WTC11 (cell line): Measurements from ENCODE around the gene TRNT1.

Experiments
- ESRRA ChIP-seq: sonication (generic); formaldehyde crosslinking; IDR thresholded peaks from 2 replicates; pipeline ENCODE4 v1.8.1; 2022; ENCODE audit warnings: mild to moderate bottlenecking, missing genetic modification reagents, borderline replicate concordance
- FOXJ3 ChIP-seq: sonication (generic); formaldehyde crosslinking; IDR thresholded peaks from 2 replicates; pipeline ENCODE4 v1.9.0; 2021; ENCODE audit warnings: missing genetic modification reagents, mild to moderate bottlenecking, borderline replicate concordance
- KAT7 ChIP-seq: sonication (generic); formaldehyde crosslinking; IDR thresholded peaks from 2 replicates; pipeline ENCODE4 v1.8.1; 2023; ENCODE audit warnings: missing genetic modification reagents, mild to moderate bottlenecking, borderline replicate concordance
- NFYB ChIP-seq: sonication (generic); formaldehyde crosslinking; conservative IDR thresholded peaks from 2 replicates; pipeline ENCODE4 v1.8.0; 2022; ENCODE audit warnings: low read depth, missing genetic modification reagents
- TF ChIP-seq, protein P1 (sequence below): sonication (generic); formaldehyde crosslinking; IDR thresholded peaks from 2 replicates; pipeline ENCODE4 v1.8.0; 2022; ENCODE audit warnings: mild to moderate bottlenecking, missing genetic modification reagents
- TF ChIP-seq, protein P2 (sequence below): fragments of 200-600 bp; IDR thresholded peaks from 2 replicates; pipeline ENCODE4 v1.8.0; 2022; ENCODE audit warnings: antibody characterized with exemption
- TF ChIP-seq, protein P3 (sequence below): fragments of 250-450 bp; sonication (Bioruptor Pico); IDR thresholded peaks from 2 replicates; pipeline ENCODE4 v2.1.2; 2022; ENCODE audit warnings: mild to moderate bottlenecking, moderate library complexity
- TF ChIP-seq, protein P4 (sequence below): sonication (generic); formaldehyde crosslinking; IDR thresholded peaks from 2 replicates; pipeline ENCODE4 v1.8.0; 2022; ENCODE audit warnings: missing genetic modification reagents
- TF ChIP-seq, protein P5 (sequence below): sonication (generic); formaldehyde crosslinking; IDR thresholded peaks from 2 replicates; pipeline ENCODE4 v1.8.1; 2023; ENCODE audit warnings: mild to moderate bottlenecking, missing genetic modification reagents
- TF ChIP-seq, protein P6 (sequence below): sonication (generic); formaldehyde crosslinking; IDR thresholded peaks from 2 replicates; pipeline ENCODE4 v1.8.1; 2022; ENCODE audit warnings: mild to moderate bottlenecking, missing genetic modification reagents, moderate library complexity, borderline replicate concordance

DNA sequence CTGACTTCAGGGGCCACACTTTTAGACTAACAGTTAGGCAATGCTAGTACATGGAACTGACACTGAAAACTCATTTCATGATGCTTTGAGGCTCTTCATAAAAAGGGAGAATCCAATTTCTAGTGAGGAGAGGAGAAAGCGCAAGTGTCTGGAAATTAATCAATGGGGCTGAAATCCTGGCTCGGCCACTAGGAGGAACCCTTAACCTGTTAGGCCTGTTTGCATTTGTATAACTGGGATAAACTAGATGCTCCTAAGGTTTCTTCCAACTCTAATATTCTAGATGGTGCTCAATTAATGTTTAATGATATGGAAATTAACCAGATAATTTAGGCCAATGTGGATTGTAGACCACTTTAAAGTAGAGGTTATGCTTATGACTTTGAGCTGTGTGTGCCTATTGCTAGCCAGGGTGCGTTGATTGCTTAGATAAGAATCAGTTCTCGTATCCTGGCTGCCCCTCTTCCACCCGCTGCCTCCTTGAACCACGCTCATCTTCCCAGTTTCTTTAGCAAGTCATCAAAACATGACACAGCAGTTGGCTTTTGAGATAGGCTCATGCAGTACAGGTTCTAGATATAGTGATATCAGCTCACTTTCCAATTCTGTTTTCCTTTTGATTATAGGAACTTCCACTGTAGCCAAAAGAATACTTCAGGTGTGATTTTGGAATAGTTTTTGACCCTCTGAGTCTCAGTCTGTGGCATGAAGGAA, 69.6 kb downstream of the TRNT1 start:
- TF ChIP-seq, protein P1, sequence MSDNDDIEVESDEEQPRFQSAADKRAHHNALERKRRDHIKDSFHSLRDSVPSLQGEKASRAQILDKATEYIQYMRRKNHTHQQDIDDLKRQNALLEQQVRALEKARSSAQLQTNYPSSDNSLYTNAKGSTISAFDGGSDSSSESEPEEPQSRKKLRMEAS (CRISPR knock-in tag), result no peak
- TF ChIP-seq, protein P2, sequence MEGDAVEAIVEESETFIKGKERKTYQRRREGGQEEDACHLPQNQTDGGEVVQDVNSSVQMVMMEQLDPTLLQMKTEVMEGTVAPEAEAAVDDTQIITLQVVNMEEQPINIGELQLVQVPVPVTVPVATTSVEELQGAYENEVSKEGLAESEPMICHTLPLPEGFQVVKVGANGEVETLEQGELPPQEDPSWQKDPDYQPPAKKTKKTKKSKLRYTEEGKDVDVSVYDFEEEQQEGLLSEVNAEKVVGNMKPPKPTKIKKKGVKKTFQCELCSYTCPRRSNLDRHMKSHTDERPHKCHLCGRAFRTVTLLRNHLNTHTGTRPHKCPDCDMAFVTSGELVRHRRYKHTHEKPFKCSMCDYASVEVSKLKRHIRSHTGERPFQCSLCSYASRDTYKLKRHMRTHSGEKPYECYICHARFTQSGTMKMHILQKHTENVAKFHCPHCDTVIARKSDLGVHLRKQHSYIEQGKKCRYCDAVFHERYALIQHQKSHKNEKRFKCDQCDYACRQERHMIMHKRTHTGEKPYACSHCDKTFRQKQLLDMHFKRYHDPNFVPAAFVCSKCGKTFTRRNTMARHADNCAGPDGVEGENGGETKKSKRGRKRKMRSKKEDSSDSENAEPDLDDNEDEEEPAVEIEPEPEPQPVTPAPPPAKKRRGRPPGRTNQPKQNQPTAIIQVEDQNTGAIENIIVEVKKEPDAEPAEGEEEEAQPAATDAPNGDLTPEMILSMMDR, result peak; percentile 42
- TF ChIP-seq KAT7 (CRISPR knock-in tag) (no peak), NFYB (CRISPR knock-in tag) (no peak), ESRRA (CRISPR knock-in tag) (no peak), FOXJ3 (no peak)
- TF ChIP-seq, protein P3, sequence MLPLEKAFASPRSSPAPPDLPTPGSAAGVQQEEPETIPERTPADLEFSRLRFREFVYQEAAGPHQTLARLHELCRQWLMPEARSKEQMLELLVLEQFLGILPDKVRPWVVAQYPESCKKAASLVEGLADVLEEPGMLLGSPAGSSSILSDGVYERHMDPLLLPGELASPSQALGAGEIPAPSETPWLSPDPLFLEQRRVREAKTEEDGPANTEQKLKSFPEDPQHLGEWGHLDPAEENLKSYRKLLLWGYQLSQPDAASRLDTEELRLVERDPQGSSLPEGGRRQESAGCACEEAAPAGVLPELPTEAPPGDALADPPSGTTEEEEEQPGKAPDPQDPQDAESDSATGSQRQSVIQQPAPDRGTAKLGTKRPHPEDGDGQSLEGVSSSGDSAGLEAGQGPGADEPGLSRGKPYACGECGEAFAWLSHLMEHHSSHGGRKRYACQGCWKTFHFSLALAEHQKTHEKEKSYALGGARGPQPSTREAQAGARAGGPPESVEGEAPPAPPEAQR, result no peak
- TF ChIP-seq, protein P4, sequence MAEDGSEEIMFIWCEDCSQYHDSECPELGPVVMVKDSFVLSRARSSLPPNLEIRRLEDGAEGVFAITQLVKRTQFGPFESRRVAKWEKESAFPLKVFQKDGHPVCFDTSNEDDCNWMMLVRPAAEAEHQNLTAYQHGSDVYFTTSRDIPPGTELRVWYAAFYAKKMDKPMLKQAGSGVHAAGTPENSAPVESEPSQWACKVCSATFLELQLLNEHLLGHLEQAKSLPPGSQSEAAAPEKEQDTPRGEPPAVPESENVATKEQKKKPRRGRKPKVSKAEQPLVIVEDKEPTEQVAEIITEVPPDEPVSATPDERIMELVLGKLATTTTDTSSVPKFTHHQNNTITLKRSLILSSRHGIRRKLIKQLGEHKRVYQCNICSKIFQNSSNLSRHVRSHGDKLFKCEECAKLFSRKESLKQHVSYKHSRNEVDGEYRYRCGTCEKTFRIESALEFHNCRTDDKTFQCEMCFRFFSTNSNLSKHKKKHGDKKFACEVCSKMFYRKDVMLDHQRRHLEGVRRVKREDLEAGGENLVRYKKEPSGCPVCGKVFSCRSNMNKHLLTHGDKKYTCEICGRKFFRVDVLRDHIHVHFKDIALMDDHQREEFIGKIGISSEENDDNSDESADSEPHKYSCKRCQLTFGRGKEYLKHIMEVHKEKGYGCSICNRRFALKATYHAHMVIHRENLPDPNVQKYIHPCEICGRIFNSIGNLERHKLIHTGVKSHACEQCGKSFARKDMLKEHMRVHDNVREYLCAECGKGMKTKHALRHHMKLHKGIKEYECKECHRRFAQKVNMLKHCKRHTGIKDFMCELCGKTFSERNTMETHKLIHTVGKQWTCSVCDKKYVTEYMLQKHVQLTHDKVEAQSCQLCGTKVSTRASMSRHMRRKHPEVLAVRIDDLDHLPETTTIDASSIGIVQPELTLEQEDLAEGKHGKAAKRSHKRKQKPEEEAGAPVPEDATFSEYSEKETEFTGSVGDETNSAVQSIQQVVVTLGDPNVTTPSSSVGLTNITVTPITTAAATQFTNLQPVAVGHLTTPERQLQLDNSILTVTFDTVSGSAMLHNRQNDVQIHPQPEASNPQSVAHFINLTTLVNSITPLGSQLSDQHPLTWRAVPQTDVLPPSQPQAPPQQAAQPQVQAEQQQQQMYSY (CRISPR knock-in tag), result no peak
- TF ChIP-seq, protein P5, sequence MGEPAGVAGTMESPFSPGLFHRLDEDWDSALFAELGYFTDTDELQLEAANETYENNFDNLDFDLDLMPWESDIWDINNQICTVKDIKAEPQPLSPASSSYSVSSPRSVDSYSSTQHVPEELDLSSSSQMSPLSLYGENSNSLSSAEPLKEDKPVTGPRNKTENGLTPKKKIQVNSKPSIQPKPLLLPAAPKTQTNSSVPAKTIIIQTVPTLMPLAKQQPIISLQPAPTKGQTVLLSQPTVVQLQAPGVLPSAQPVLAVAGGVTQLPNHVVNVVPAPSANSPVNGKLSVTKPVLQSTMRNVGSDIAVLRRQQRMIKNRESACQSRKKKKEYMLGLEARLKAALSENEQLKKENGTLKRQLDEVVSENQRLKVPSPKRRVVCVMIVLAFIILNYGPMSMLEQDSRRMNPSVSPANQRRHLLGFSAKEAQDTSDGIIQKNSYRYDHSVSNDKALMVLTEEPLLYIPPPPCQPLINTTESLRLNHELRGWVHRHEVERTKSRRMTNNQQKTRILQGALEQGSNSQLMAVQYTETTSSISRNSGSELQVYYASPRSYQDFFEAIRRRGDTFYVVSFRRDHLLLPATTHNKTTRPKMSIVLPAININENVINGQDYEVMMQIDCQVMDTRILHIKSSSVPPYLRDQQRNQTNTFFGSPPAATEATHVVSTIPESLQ (CRISPR knock-in tag), result no peak
- TF ChIP-seq, protein P6, sequence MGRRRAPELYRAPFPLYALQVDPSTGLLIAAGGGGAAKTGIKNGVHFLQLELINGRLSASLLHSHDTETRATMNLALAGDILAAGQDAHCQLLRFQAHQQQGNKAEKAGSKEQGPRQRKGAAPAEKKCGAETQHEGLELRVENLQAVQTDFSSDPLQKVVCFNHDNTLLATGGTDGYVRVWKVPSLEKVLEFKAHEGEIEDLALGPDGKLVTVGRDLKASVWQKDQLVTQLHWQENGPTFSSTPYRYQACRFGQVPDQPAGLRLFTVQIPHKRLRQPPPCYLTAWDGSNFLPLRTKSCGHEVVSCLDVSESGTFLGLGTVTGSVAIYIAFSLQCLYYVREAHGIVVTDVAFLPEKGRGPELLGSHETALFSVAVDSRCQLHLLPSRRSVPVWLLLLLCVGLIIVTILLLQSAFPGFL (CRISPR knock-in tag), result no peak
